H1 (cell line): ENCODE data around the gene GADD45B. TPM values are rescaled to one million over a fixed set of nuclear protein-coding genes. Genes with fewer than 3 reads are reported as not detected.

Experiments
- CTCF ChIA-PET: fragments of 300-600 bp; sonication (Branson Sonifier 250); formaldehyde crosslinking; loops from one replicate; lab custom pipeline; 2021; ENCODE audit not compliant: partially characterized antibody; lab: Charles Lee
- POLR2A ChIA-PET: fragments of 300-600 bp; sonication (Branson Sonifier 250); formaldehyde crosslinking; loops from one replicate; lab custom pipeline; 2021; ENCODE audit warnings: inconsistent platforms; ENCODE audit not compliant: partially characterized antibody; lab: Charles Lee
- DNase-seq, 2 experiments: peaks; one replicate each; pipeline versions ENCODE4 v3.0.0 to v3.0.0-alpha.2; 2010 to 2022; ENCODE audit warnings: low spot score in 2 of 2, low read depth in 1 of 2, mixed read lengths in 1 of 2
- FAIRE-seq: peaks from 2 replicates; lab custom pipeline; 2011; peaks lifted over from hg19 to GRCh38; lab: Jason Lieb, UNC
- H2AFZ ChIP-seq: 2 replicates; pipeline ENCODE4 v1.8.1; 2012; ENCODE audit warnings: low read length, inconsistent platforms
- H2AK5ac ChIP-seq: 2 replicates; pipeline ENCODE4 v1.6.1; 2013; ENCODE audit warnings: low read depth, low read length
- H2BK120ac ChIP-seq: replicated peaks from 2 replicates; pipeline ENCODE3; 2013; ENCODE audit warnings: low read depth, low read length, inconsistent platforms
- H2BK12ac ChIP-seq: 2 replicates; pipeline ENCODE4 v1.6.1; 2013; ENCODE audit warnings: low read depth, low read length
- H2BK15ac ChIP-seq: 2 replicates; pipeline ENCODE4 v1.6.1; 2013; ENCODE audit warnings: low read length
- H2BK20ac ChIP-seq: 2 replicates; pipeline ENCODE4 v1.6.1; 2013; ENCODE audit warnings: low read length
- H2BK5ac ChIP-seq: 2 replicates; pipeline ENCODE4 v1.6.1; 2013; ENCODE audit warnings: low read depth, low read length
- H3K14ac ChIP-seq: 2 replicates; pipeline ENCODE4 v1.6.1; 2013; ENCODE audit warnings: inconsistent platforms; ENCODE audit not compliant: insufficient read length
- H3K18ac ChIP-seq: 2 replicates; pipeline ENCODE4 v1.6.1; 2013; ENCODE audit warnings: low read length; ENCODE audit errors: extremely low read depth
- H3K23ac ChIP-seq: 2 replicates; pipeline ENCODE4 v1.6.1; 2013; ENCODE audit warnings: inconsistent platforms; ENCODE audit not compliant: insufficient read length
- H3K23me2 ChIP-seq: 2 replicates; pipeline ENCODE4 v1.6.1; 2013; ENCODE audit warnings: low read depth, low read length
- H3K27ac ChIP-seq: 2 replicates; pipeline ENCODE4 v1.6.1; 2011; ENCODE audit warnings: low read depth, low read length, inconsistent platforms
- H3K27me3 ChIP-seq, 4 experiments: replicated peaks in 1 of 4; 1 replicate in 1 of 4; 2 replicates in 3 of 4; pipeline versions ENCODE4 v1.6.1 to v1.8.1; 2011 to 2013; ENCODE audit warnings: low read length in 3 of 4, mild to moderate bottlenecking in 3 of 4, inconsistent platforms in 2 of 4, mixed read lengths in 2 of 4, moderate library complexity in 1 of 4; ENCODE audit not compliant: control insufficient read depth in 3 of 4, insufficient read depth in 3 of 4; ENCODE audit errors: extremely low read depth in 1 of 4
- H3K36me3 ChIP-seq, 4 experiments: 2 replicates each; pipeline versions ENCODE4 v1.6.1 to v1.8.1; 2011 to 2013; ENCODE audit warnings: mild to moderate bottlenecking in 4 of 4, low read length in 3 of 4, moderate library complexity in 2 of 4, control low read depth in 1 of 4, inconsistent platforms in 1 of 4; ENCODE audit not compliant: insufficient read depth in 4 of 4, control insufficient read depth in 2 of 4
- H3K4ac ChIP-seq: replicated peaks from 2 replicates; pipeline ENCODE3; 2013; ENCODE audit warnings: low read length, low read depth, mixed read lengths, inconsistent platforms; ENCODE audit not compliant: insufficient read length
- H3K4me1 ChIP-seq, 4 experiments: replicated peaks in 1 of 4; 1 replicate in 1 of 4; 2 replicates in 3 of 4; pipeline versions ENCODE4 v1.6.1 to v1.8.1; 2011 to 2013; ENCODE audit warnings: low read length in 3 of 4, inconsistent platforms in 2 of 4, mixed read lengths in 1 of 4; ENCODE audit not compliant: insufficient read depth in 4 of 4, control insufficient read depth in 3 of 4
- H3K4me2 ChIP-seq, 2 experiments: 2 replicates each; pipeline versions ENCODE4 v1.6.1 to v1.8.1; 2011 to 2013; ENCODE audit warnings: low read depth in 2 of 2, low read length in 2 of 2, control low read depth in 1 of 2, inconsistent platforms in 1 of 2, mild to moderate bottlenecking in 1 of 2; ENCODE audit not compliant: insufficient read depth in 1 of 2
- H3K4me3 ChIP-seq, 4 experiments: fragments of 200-600, 300-600 bp in 1 of 4; sonication (generic), shearing (Covaris generic), sonication (Bioruptor Twin) in 1 of 4; 2 replicates each; pipeline versions ENCODE4 v1.5.1 to v1.8.1; 2011 to 2016; ENCODE audit warnings: low read length in 4 of 4, low read depth in 3 of 4, control low read depth in 2 of 4, inconsistent platforms in 2 of 4, mild to moderate bottlenecking in 2 of 4, mixed read lengths in 1 of 4, moderate library complexity in 1 of 4; ENCODE audit not compliant: insufficient read depth in 2 of 4; ENCODE audit errors: extremely low read depth in 1 of 4
- H3K56ac ChIP-seq: replicated peaks from 2 replicates; pipeline ENCODE3; 2013; ENCODE audit warnings: low read depth, mild to moderate bottlenecking, mixed read lengths, low read length, inconsistent platforms; ENCODE audit not compliant: insufficient read length
- H3K79me1 ChIP-seq: 2 replicates; pipeline ENCODE4 v1.6.1; 2013; ENCODE audit warnings: low read depth, low read length, control low read depth
- H3K79me2 ChIP-seq, 2 experiments: 2 replicates each; pipeline versions ENCODE4 v1.6.1 to v1.8.1; 2012 to 2013; ENCODE audit warnings: low read length in 2 of 2, mild to moderate bottlenecking in 2 of 2, inconsistent platforms in 1 of 2; ENCODE audit not compliant: insufficient read depth in 2 of 2, control insufficient read depth in 1 of 2
- H3K9ac ChIP-seq, 4 experiments: replicated peaks in 1 of 4; 1 replicate in 1 of 4; 2 replicates in 3 of 4; pipeline versions ENCODE4 v1.6.1 to v1.8.1; 2011 to 2013; ENCODE audit warnings: low read depth in 3 of 4, low read length in 3 of 4, control low read depth in 2 of 4, mild to moderate bottlenecking in 2 of 4, moderate library complexity in 2 of 4, inconsistent platforms in 1 of 4; ENCODE audit errors: extremely low read depth in 1 of 4
- H3K9me3 ChIP-seq, 2 experiments: 2 replicates each; pipeline versions ENCODE4 v1.6.1 to v1.8.1; 2012 to 2013; ENCODE audit warnings: mild to moderate bottlenecking in 2 of 2, moderate library complexity in 2 of 2, control low read depth in 1 of 2, inconsistent platforms in 1 of 2, low read depth in 1 of 2, low read length in 1 of 2, mixed read lengths in 1 of 2; ENCODE audit not compliant: insufficient read depth in 2 of 2
- H4K20me1 ChIP-seq, 2 experiments: replicated peaks in 1 of 2; 2 replicates each; pipeline versions ENCODE3 to v1.8.1; 2011 to 2013; ENCODE audit warnings: inconsistent platforms in 2 of 2, low read length in 2 of 2, mild to moderate bottlenecking in 1 of 2; ENCODE audit not compliant: insufficient read depth in 2 of 2, control insufficient read depth in 1 of 2
- H4K5ac ChIP-seq: 2 replicates; pipeline ENCODE4 v1.6.1; 2013; ENCODE audit warnings: low read length, low read depth, mixed read lengths, inconsistent platforms; ENCODE audit not compliant: insufficient read length
- H4K8ac ChIP-seq: 2 replicates; pipeline ENCODE4 v1.8.0; 2013; ENCODE audit warnings: mild to moderate bottlenecking, moderate library complexity, low read length, inconsistent platforms; ENCODE audit not compliant: insufficient read depth; ENCODE audit errors: extremely low read depth
- H4K91ac ChIP-seq: replicated peaks from 2 replicates; pipeline ENCODE3; 2013; ENCODE audit warnings: low read length, mixed read lengths, inconsistent platforms; ENCODE audit not compliant: insufficient read length
- CBX5 ChIP-seq: fragments of 300-800, 300-1000 bp; sonication (generic); IDR thresholded peaks from 2 replicates; pipeline ENCODE4 v1.7.1; 2016; ENCODE audit warnings: antibody characterized with exemption, low read length, low read depth
- EZH2 ChIP-seq: fragments of 200-600 bp; sonication (generic); IDR thresholded peaks from 2 replicates; pipeline ENCODE4 v1.7.1; 2012; ENCODE audit warnings: low read depth, mild to moderate bottlenecking, moderate library complexity, low read length, inconsistent platforms; ENCODE audit not compliant: severe bottlenecking
- KDM5A ChIP-seq: fragments of 200-600 bp; IDR thresholded peaks from 2 replicates; pipeline ENCODE4 v1.7.1; 2012; ENCODE audit warnings: mild to moderate bottlenecking, low read length, inconsistent platforms, mixed read lengths
- RFX5 ChIP-seq: IDR thresholded peaks from 2 replicates; pipeline ENCODE4 v1.6.1; 2011; ENCODE audit warnings: low read depth, low read length, improper control_type of control experiment, borderline replicate concordance
- SP2 ChIP-seq: IDR thresholded peaks from 2 replicates; pipeline ENCODE4 v1.6.1; 2012; ENCODE audit warnings: mild to moderate bottlenecking, low read length, inconsistent platforms
- TAF1 ChIP-seq: IDR thresholded peaks from 2 replicates; pipeline ENCODE4 v1.6.1; 2011; ENCODE audit warnings: mild to moderate bottlenecking, low read depth, low read length
- TAF7 ChIP-seq: optimal IDR thresholded peaks from 2 replicates; pipeline ENCODE3; 2011; ENCODE audit warnings: low read depth, mild to moderate bottlenecking, inconsistent platforms, low read length, moderate library complexity, borderline replicate concordance
- WGBS, 2 experiments: shearing (Covaris generic) in 1 of 2; methylation state at CpG; one replicate each; pipeline versions ENCODE4 v1.1.6 to v1.1.7; 2013 to 2015; ENCODE audit warnings: low lambda C conversion rate in 2 of 2, mixed read lengths in 2 of 2, inconsistent platforms in 1 of 2, low coverage in 1 of 2, missing lambda C conversion rate in 1 of 2; ENCODE audit not compliant: insufficient replicate concordance in 2 of 2, insufficient coverage in 1 of 2, insufficient read length in 1 of 2; ENCODE audit errors: extremely low coverage in 1 of 2, missing lambda C conversion rate in 1 of 2; 5-methylcytosine and 5-hydroxymethylcytosine counted together
- polyA plus RNA-seq, 7 experiments: library from polyadenylated mRNA; depleted of rRNA in 3 of 7; stranded (reverse) in 5 of 7; unstranded in 2 of 7; fragments of >200 nt in 5 of 7; fragments of 200-250 nt in 2 of 7; gene quantifications; 1 replicate in 5 of 7; 2 replicates in 1 of 7; 4 replicates in 1 of 7; pipeline versions ENCODE4 v1.2.1 to v1.2.3, GENCODE V29; 2011 to 2013; ENCODE audit warnings: missing spikeins in 2 of 7, mixed read lengths in 2 of 7
- total RNA-seq: library from RNA; stranded (reverse); fragmentation: NEBNext Ultra II Directional; extraction: Animal tissue kit (Norgen Biotek cat#: 25700); gene quantifications from 2 replicates; pipeline ENCODE4 v1.2.1, GENCODE V29; 2021

The GADD45B gene
- total and polyA plus RNA-seq, 2 of the 8 experiments (the other 6 are each of a cell fraction or from before 2014, with no cell fraction given), result 7.4 to 11.4 TPM

- no peak overlapping the region for H4K8ac ChIP-seq
- peaks cover 12 to 57% (median 41%) of the 10 kb centered on the region in 4 experiments for H3K36me3 ChIP-seq
- no peak overlapping the region for H3K56ac ChIP-seq
- no peak overlapping the region for H4K91ac ChIP-seq
- H4K5ac ChIP-seq, result no peak overlapping the region
- H3K23me2 ChIP-seq, result no peaks in the 10 kb centered on the region
- H3K18ac ChIP-seq, result no peak overlapping the region
- H3K9ac ChIP-seq, result no peak overlapping the region
- H3K4me2 ChIP-seq, result no peak overlapping the region
- H2BK20ac ChIP-seq, result no peak overlapping the region
- H3K4ac ChIP-seq, result no peak overlapping the region
- no peak overlapping the region for H3K4me3 ChIP-seq
- no peak for DNase-seq
- ChIA-PET POLR2A (interaction anchor here (1.2 to 1.6 kb wide), 3 partner anchors 10 to 184 kb away, joined by 3 to 4 read pairs (median 4); no protein-coding TSS in a partner anchor), CTCF (no interaction called here)
- H2BK5ac ChIP-seq, result no peak overlapping the region; the same call in 1 of the 2 replicates
- peaks cover 0 to 3% (median under 1%) of the 10 kb centered on the region in 4 experiments; a peak in 2 of 7 replicates for H3K4me1 ChIP-seq
- H3K79me2 ChIP-seq, result no peaks in the 10 kb centered on the region; a peak in 1 of 4 replicates
- whole genome bisulfite sequencing, 2 experiments, result 94% methylated on average over 19 of the region's 30 CpGs; no CpG with 5 or more reads in 1 of the 2 experiments
- no peaks in the 10 kb centered on the region for H3K9me3 ChIP-seq
- H4K20me1 ChIP-seq, result peaks cover 6 to 17% of the 10 kb centered on the region in 2 experiments
- H3K27ac ChIP-seq, result no peak overlapping the region
- no peak overlapping the region for H2AFZ ChIP-seq
- H2BK15ac ChIP-seq, result no peak overlapping the region
- no peaks in the 10 kb centered on the region; the same call in 1 of the 2 replicates for H3K79me1 ChIP-seq
- FAIRE-seq, result no peak
- no peak overlapping the region for H3K23ac ChIP-seq
- no peak overlapping the region for H2BK120ac ChIP-seq
- no peak overlapping the region for H2BK12ac ChIP-seq
- no peak overlapping the region for H2AK5ac ChIP-seq
- H3K27me3 ChIP-seq, result no peaks in the 10 kb centered on the region
- no peak overlapping the region for H3K14ac ChIP-seq
- TF ChIP-seq CBX5, result no peak
- no peak for TF ChIP-seq TAF7
- no peak for TF ChIP-seq EZH2
- TF ChIP-seq KDM5A, result no peak
- no peak for TF ChIP-seq SP2
- no peak for TF ChIP-seq RFX5
- TF ChIP-seq TAF1, result no peak
Measured at GRCh38 chr19:2433854-2434253, 42.1 kb upstream of the GADD45B start.
